Breast epithelium (tissue), 3 donors: Measurements from ENCODE around the gene SKAP1.

Experiments used
- CTCF ChIP-seq, 3 donors: fragments of 450-650 bp; IDR thresholded peaks; one replicate each; pipeline ENCODE4 v1.5.1; 2016 to 2017; ENCODE audit warnings: antibody characterized with exemption in 3 of 3, mild to moderate bottlenecking in 3 of 3, moderate library complexity in 3 of 3
- POLR2AphosphoS5 ChIP-seq, 3 donors: sonication (generic); formaldehyde crosslinking; IDR thresholded peaks; one replicate each; pipeline ENCODE4 v1.6.1; 2017; ENCODE audit warnings: antibody characterized with exemption in 3 of 3

GRCh38 chr17:48459070-48459844, 29.2 kb upstream of the SKAP1 start:
- TF ChIP-seq CTCF (IDR thresholded peaks at IDR 0.05) (no peak), POLR2AphosphoS5 (IDR thresholded peaks at IDR 0.05) (no peak)
